ENCODE data around the gene BRF1.

Gene BRF1

GRCh38 chr14:105223770-105224544 is 76.8 kb downstream of the BRF1 start:
- DNase-seq: no peak

- DNase-seq: no peak
These were observed 77.5 kb downstream of the BRF1 start for GRCh38 chr14:105223260-105223659.

- DNase-seq: no peak
These were observed 79.1 kb downstream of the BRF1 start for GRCh38 chr14:105221598-105222178.

GRCh38 chr14:105220699-105221597 is 79.9 kb downstream of the BRF1 start:
- DNase-seq: no peak

GRCh38 chr14:105219753-105220152 is 81.0 kb downstream of the BRF1 start:
- no peak for DNase-seq

GRCh38 chr14:105219043-105219612 is 81.7 kb downstream of the BRF1 start:
- DNase-seq: no peak

GRCh38 chr14:105218611-105219010 is 82.2 kb downstream of the BRF1 start:
- no peak for DNase-seq

- no peak for DNase-seq
These were observed 83.0 kb downstream of the BRF1 start for GRCh38 chr14:105217774-105218173.

- DNase-seq: no peak
These were observed 84.1 kb downstream of the BRF1 start for GRCh38 chr14:105216490-105217247.

GRCh38 chr14:105215602-105216001 is 85.2 kb downstream of the BRF1 start:
- no peak for DNase-seq

GRCh38 chr14:105214324-105214915 is 86.4 kb downstream of the BRF1 start:
- no peak for DNase-seq

GRCh38 chr14:105213361-105213760 is 87.4 kb downstream of the BRF1 start:
- no peak for DNase-seq

GRCh38 chr14:105212541-105213300 is 88.1 kb downstream of the BRF1 start:
- DNase-seq: no peak

- DNase-seq: no peak
These were observed 89.1 kb downstream of the BRF1 start for GRCh38 chr14:105211758-105212089.

GRCh38 chr14:105211086-105211757 is 89.6 kb downstream of the BRF1 start:
- DNase-seq: no peak

- DNase-seq: no peak
These were observed 90.4 kb downstream of the BRF1 start for GRCh38 chr14:105210266-105211025.

GRCh38 chr14:105209646-105210045 is 91.2 kb downstream of the BRF1 start:
- no peak for DNase-seq

- DNase-seq: no peak
These were observed 91.7 kb downstream of the BRF1 start for GRCh38 chr14:105209091-105209490.

- no peak for DNase-seq
These were observed 92.1 kb downstream of the BRF1 start for GRCh38 chr14:105208738-105209075.

Measured in stimulated activated CD4-positive, alpha-beta T cell treated with anti-CD3 and anti-CD28 coated beads, Interleukin-1b, Interleukin-23, amount 100 ng/mL, for 48 hours (primary cell).